VCaP (cell line): Measurements from ENCODE around the gene PKIB.

Experiments
- H3K27ac ChIP-seq: fragments of 450-650 bp; 2 replicates; pipeline ENCODE4 v1.5.1; 2017
- CTCF ChIP-seq: fragments of 450-650 bp; conservative IDR thresholded peaks from 2 replicates; pipeline ENCODE4 v1.5.1; 2017; ENCODE audit warnings: mild to moderate bottlenecking, moderate library complexity

The PKIB gene

GRCh38 chr6:122620902-122621301 lies 10.7 kb downstream of the PKIB start:
- TF ChIP-seq CTCF, result no peak
- H3K27ac ChIP-seq, result no peak overlapping the region

DNA sequence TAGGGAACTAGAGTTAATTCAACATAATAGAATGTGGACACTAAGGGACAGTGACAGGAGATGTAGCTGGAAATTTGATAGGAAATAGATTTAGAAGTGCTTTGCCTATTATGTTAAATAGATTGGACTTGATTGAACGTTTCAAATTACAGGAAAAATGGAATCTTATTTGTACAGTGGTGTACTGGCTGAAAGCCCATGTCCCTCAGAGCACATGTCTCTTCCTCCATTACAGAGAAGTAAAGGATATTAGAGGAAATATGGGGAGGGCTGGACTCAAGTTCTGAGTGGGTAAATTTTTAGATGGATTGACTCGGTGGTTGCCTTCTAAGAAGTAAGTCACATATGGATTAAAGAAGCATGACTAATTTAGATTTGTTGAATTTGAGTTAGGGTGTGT lies 11.4 kb downstream of the PKIB start:
- no peak for TF ChIP-seq CTCF
- H3K27ac ChIP-seq, result no peak overlapping the region

- H3K27ac ChIP-seq, result no peak overlapping the region
- TF ChIP-seq CTCF, result no peak
Observed at GRCh38 chr6:122622479-122622878, 12.3 kb downstream of the PKIB start.

DNA sequence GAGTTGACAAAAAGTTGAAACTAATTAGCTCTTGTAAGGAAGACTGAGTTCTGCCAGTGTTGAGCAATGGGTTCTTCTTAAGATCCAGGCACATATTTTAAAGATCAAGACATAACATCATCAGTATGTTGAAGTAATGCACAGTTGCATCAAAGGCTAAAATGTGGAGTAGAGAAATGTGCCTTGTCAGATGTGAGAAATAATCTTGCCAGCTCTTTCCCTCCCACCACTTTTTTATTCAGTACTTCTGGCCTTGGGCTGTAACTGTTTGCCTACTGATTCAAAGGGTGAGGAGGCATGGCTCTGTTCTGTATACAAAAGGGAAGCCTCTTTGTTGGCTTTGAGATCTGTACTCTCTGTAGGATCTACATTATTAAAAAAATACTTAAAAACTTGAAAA lies 13.1 kb downstream of the PKIB start:
- no peak for TF ChIP-seq CTCF
- H3K27ac ChIP-seq, result no peak overlapping the region

DNA sequence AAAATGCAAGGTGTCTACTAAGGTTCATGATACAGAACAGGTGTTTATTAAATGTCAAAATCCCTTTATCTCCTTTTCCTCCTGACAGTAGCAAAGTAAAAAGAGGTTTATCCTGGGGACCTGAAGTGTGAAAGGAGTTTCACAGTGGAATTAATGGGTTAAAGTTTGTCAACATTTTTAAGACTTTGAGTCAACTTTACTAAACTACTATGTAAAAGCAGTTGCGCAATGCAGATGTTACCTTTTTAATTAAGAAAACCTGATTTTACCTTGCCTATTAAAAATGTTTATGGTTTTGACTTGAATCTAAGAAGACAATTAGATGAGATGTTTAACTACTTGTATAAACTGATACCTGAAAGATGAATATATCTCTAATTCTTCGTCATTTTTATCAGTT lies 14.6 kb downstream of the PKIB start:
- no peak overlapping the region for H3K27ac ChIP-seq
- no peak for TF ChIP-seq CTCF

GRCh38 chr6:122628714-122629113 lies 18.5 kb downstream of the PKIB start:
- no peak for TF ChIP-seq CTCF
- no peak overlapping the region for H3K27ac ChIP-seq

GRCh38 chr6:122631571-122632249 lies 21.5 kb downstream of the PKIB start:
- TF ChIP-seq CTCF, result no peak

DNA sequence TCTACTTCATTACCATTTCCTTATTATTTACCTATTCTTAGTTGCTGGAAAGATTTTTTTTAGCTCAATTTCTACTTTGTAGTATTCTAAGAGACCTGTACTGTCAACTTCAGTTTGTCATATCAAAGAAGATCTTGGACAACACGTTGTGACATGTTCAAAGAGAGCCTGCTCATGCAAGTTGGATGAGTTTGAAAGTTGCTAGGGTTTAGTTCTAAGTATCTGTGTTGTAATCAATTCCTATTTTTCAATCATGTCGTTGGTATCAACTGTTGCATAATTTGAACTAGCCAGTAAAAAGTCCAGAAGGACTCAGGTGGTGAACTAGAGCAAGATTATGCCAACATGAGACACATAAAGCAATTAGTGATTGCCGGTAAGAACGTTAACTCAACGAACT lies 30.2 kb downstream of the PKIB start:
- TF ChIP-seq CTCF, result no peak
- H3K27ac ChIP-seq, result no peak overlapping the region

More at GRCh38 chr6:122631571-122632249, 21.5 kb downstream of the PKIB start:
- H3K27ac ChIP-seq, result no peak overlapping the region
